Panc1 (cell line): ENCODE measurements around the gene LYRM1. TPM values are rescaled to one million over a fixed set of nuclear protein-coding genes. Genes with fewer than 3 reads are reported as not detected.
A peak's percentile ranks its signal among the peaks of the same experiment; 100 is the strongest.

Source experiments
- ATAC-seq: fragments of 200-7000 bp; cut with Tn5 transposase; 2 replicates; pipeline ENCODE4 v1.9.1; 2020; ENCODE audit warnings: mild to moderate bottlenecking, moderate library complexity
- BruUV-seq: library from RNA; stranded (reverse); fragments of 400-500 nt; replicated peaks from 2 replicates; lab custom pipeline; 2021; lab: Mats Ljungman, UMichigan
- CTCF ChIA-PET: fragments of 300-600 bp; sonication (Branson Sonifier 250); formaldehyde crosslinking; loops from one replicate; lab custom pipeline; 2022; ENCODE audit warnings: antibody characterized with exemption; lab: Charles Lee
- POLR2A ChIA-PET: fragments of 300-600 bp; sonication (Branson Sonifier 250); formaldehyde crosslinking; loops from one replicate; lab custom pipeline; 2022; ENCODE audit warnings: antibody characterized with exemption; lab: Charles Lee
- DNase-seq: peaks from one replicate; pipeline ENCODE4 v3.0.0-alpha.2; 2010; ENCODE audit warnings: low read depth, low spot score
- H3K27ac ChIP-seq: 2 replicates; pipeline ENCODE4 v1.5.1; 2011; ENCODE audit warnings: mild to moderate bottlenecking, low read length, inconsistent platforms
- H3K27me3 ChIP-seq: fragments of 200-500 bp; sonication (Bioruptor generic); 2 replicates; pipeline ENCODE4 v1.6.0; 2014; ENCODE audit warnings: low read length, inconsistent platforms; ENCODE audit not compliant: control insufficient read depth, insufficient read depth
- H3K36me3 ChIP-seq: fragments of 200-500 bp; sonication (Bioruptor generic); 2 replicates; pipeline ENCODE4 v1.5.1; 2014; ENCODE audit warnings: inconsistent platforms, mild to moderate bottlenecking, low read length, moderate library complexity; ENCODE audit not compliant: control insufficient read depth, insufficient read depth
- H3K4me1 ChIP-seq: 2 replicates; pipeline ENCODE4 v1.5.1; 2011; ENCODE audit warnings: inconsistent platforms, mild to moderate bottlenecking, low read length, moderate library complexity; ENCODE audit not compliant: control insufficient read depth, insufficient read depth
- H3K4me3 ChIP-seq, 2 experiments: 2 replicates each; pipeline ENCODE4 v1.5.1; 2011 to 2012; ENCODE audit warnings: low read depth in 2 of 2, low read length in 2 of 2, mild to moderate bottlenecking in 2 of 2, inconsistent platforms in 1 of 2, moderate library complexity in 1 of 2
- H3K9me3 ChIP-seq: fragments of 200-500 bp; sonication (Bioruptor generic); 2 replicates; pipeline ENCODE4 v1.5.1; 2014; ENCODE audit warnings: low read depth, mild to moderate bottlenecking, inconsistent platforms, low read length, moderate library complexity; ENCODE audit not compliant: control insufficient read depth, insufficient read depth
- POLR2AphosphoS5 ChIP-seq: IDR thresholded peaks from 2 replicates; pipeline ENCODE4 v1.6.1; 2012; ENCODE audit warnings: mild to moderate bottlenecking, low read depth, low read length, moderate library complexity
- REST ChIP-seq, 2 experiments: IDR thresholded peaks; 2 replicates each; pipeline ENCODE4 v1.6.1; 2011 to 2012; ENCODE audit warnings: low read depth in 2 of 2, control low read depth in 1 of 2, low read length in 1 of 2, mild to moderate bottlenecking in 1 of 2, moderate library complexity in 1 of 2; ENCODE audit not compliant: insufficient read depth in 1 of 2
- SIN3A ChIP-seq: IDR thresholded peaks from 2 replicates; pipeline ENCODE4 v1.6.1; 2012; ENCODE audit warnings: low read depth, mild to moderate bottlenecking, low read length, moderate library complexity, borderline replicate concordance; ENCODE audit not compliant: insufficient read depth
- TCF7L2 ChIP-seq: IDR thresholded peaks from 2 replicates; pipeline ENCODE4 v1.6.1; 2011; ENCODE audit warnings: mild to moderate bottlenecking, low read depth, low read length, inconsistent platforms
- in situ Hi-C: cut with HindIII; loops from 2 replicates; pipeline ENCODE4 v1.10.0; 2016; ENCODE audit warnings: low sequenced_read_pairs, low pct_unique_long_range_greater_than_20kb
- intact Hi-C: fragments of 100-400 bp; cut with micrococcal nuclease; formaldehyde crosslinking; loops from one replicate; pipeline ENCODE4 v1.10.0; 2022; ENCODE audit not compliant: unreplicated experiment
- total RNA-seq: library from RNA; stranded (reverse); gene quantifications from one replicate; pipeline ENCODE4 v1.2.1, GENCODE V29; 2021; ENCODE audit not compliant: unreplicated experiment
- TF ChIP-seq, protein P1 (sequence below): fragments of 450-650 bp; IDR thresholded peaks from 2 replicates; pipeline ENCODE4 v1.5.1; 2017; ENCODE audit warnings: mild to moderate bottlenecking

Gene LYRM1
- total RNA-seq, 1 experiment from 2014 or later: 30.7 TPM

GRCh38 chr16:20886320-20886719 is 14.3 kb upstream of the LYRM1 start:
- H3K27me3 ChIP-seq: no peaks in the 10 kb centered on the region
- ATAC-seq: no peak
- H3K36me3 ChIP-seq: no peaks in the 10 kb centered on the region; the same call in 1 of the 2 replicates
- ChIA-PET POLR2A (no interaction called here), CTCF (no interaction called here)
- no peak for TF ChIP-seq SIN3A
- TF ChIP-seq, protein P1, sequence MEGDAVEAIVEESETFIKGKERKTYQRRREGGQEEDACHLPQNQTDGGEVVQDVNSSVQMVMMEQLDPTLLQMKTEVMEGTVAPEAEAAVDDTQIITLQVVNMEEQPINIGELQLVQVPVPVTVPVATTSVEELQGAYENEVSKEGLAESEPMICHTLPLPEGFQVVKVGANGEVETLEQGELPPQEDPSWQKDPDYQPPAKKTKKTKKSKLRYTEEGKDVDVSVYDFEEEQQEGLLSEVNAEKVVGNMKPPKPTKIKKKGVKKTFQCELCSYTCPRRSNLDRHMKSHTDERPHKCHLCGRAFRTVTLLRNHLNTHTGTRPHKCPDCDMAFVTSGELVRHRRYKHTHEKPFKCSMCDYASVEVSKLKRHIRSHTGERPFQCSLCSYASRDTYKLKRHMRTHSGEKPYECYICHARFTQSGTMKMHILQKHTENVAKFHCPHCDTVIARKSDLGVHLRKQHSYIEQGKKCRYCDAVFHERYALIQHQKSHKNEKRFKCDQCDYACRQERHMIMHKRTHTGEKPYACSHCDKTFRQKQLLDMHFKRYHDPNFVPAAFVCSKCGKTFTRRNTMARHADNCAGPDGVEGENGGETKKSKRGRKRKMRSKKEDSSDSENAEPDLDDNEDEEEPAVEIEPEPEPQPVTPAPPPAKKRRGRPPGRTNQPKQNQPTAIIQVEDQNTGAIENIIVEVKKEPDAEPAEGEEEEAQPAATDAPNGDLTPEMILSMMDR: no peak
- no peak for TF ChIP-seq TCF7L2
- no peak for TF ChIP-seq POLR2AphosphoS5
- no peak for TF ChIP-seq REST (IDR thresholded peaks at IDR 0.05; ENCODE audit: insufficient read depth in 1 of 2, low read depth in 2 of 2, low read length in 1 of 2)
- H3K4me3 ChIP-seq: no peak overlapping the region
- no peaks in the 10 kb centered on the region for H3K9me3 ChIP-seq
- no peak overlapping the region for H3K27ac ChIP-seq
- peaks cover 5% of the 10 kb centered on the region; the same call in 1 of the 2 replicates for H3K4me1 ChIP-seq
- no peak for DNase-seq
- BruUV-seq: TSS peak; percentile 4
- in situ Hi-C loops (no loop called here), intact Hi-C loops (no loop called here)

DNA sequence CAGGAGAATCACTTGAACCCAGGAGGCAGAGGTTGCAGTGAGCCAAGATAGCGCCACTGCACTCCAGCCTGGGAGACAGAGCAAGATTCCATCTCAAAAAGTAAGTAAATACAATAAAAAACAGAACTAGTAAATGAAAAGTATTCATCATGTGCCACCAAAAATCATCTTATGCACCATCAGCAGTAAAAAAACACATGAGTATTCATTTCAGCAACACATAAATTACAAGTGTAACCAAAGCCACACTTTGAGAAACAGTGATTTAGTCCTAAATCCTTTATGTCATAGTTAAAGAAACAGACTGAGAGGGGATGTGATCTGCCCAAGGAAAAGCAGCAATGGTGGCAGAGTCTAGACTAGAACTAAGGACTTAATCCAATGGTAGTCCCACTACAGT is 13.4 kb upstream of the LYRM1 start:
- POLR2A ChIA-PET: no interaction called here
- H3K27me3 ChIP-seq: no peaks in the 10 kb centered on the region
- intact Hi-C loops (no loop called here), in situ Hi-C loops (no loop called here)
- TF ChIP-seq TCF7L2 (no peak), REST (IDR thresholded peaks at IDR 0.05; ENCODE audit: insufficient read depth in 1 of 2, low read depth in 2 of 2, low read length in 1 of 2) (no peak), POLR2AphosphoS5 (no peak), SIN3A (no peak)
- TF ChIP-seq, protein P1: no peak
- CTCF ChIA-PET: no interaction called here
- ATAC-seq (no peak), DNase-seq (no peak)
- no peaks in the 10 kb centered on the region for H3K9me3 ChIP-seq
- H3K27ac ChIP-seq: no peak overlapping the region
- no TSS peak for BruUV-seq
- H3K4me3 ChIP-seq: no peak overlapping the region
- peaks cover 5% of the 10 kb centered on the region; the same call in 1 of the 2 replicates for H3K4me1 ChIP-seq
- no peaks in the 10 kb centered on the region; the same call in 1 of the 2 replicates for H3K36me3 ChIP-seq
